Stimulated activated CD4-positive, alpha-beta T cell treated with anti-CD3 and anti-CD28 coated beads, TNF-alpha, amount 100 ng/mL, for 24 hours (primary cell): ENCODE data around the gene HLA-DOB.

Experiments used
- DNase-seq, 3 experiments: peaks; one replicate each; pipeline ENCODE4 v3.0.0-alpha.2; 2020; ENCODE audit warnings: low read depth in 3 of 3

Gene HLA-DOB

DNA sequence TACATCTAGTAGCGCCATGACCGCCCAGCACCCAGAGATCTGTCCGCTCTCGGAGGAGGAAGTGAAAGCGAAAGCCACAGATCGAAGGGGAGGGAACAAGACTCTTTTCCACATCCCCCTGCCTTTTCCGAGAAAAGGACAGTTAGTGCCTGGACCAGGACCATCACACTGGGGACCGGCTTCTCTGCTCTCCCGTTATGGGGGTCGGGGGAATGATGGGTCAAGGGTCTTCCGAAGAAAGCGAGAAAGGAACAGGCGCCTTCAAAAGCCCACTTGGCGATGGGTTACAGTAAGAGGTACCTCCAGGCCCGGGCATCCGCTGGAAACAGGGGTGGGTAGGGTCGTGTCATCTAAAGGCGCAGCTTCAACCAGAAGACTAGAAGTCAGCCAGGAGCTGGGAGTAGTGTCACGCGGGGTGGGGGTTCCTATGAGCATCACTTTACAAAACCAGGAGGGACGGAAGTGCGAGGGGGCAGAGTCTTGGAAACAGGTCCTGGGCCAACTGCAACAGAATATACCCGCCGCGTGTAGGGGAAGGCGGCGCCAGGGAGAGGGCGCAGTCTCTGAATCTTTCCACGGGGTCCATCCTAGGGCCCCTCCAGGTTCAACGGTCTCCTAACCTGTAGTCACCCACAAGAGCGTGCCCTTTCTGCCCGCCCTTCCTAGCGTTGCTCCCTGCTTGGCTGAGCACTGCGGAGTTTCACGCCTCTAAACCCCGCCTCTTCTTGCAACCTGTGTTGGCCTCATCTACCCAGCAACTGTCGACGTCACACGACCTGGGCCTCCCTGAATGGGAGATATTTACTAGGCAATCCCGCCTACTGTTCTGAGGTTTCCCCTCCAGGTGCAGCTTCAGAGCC is 27.4 kb upstream of the HLA-DOB start, which contains the start of gene PSMB8:
Gene PSMB8, minus strand, starts transcription at position 69 of the 860 bp plus-strand sequence. Its CDS starts 51 bp downstream, at position 18.
- peak; percentile 96 to 98 (median 98) for DNase-seq

- no peak for DNase-seq
These were observed 26.7 kb upstream of the HLA-DOB start for GRCh38 chr6:32843331-32843978.

GRCh38 chr6:32842690-32843089 is 25.9 kb upstream of the HLA-DOB start:
- DNase-seq = no peak

- no peak for DNase-seq
These were observed 25.3 kb upstream of the HLA-DOB start for GRCh38 chr6:32842021-32842650.

DNA sequence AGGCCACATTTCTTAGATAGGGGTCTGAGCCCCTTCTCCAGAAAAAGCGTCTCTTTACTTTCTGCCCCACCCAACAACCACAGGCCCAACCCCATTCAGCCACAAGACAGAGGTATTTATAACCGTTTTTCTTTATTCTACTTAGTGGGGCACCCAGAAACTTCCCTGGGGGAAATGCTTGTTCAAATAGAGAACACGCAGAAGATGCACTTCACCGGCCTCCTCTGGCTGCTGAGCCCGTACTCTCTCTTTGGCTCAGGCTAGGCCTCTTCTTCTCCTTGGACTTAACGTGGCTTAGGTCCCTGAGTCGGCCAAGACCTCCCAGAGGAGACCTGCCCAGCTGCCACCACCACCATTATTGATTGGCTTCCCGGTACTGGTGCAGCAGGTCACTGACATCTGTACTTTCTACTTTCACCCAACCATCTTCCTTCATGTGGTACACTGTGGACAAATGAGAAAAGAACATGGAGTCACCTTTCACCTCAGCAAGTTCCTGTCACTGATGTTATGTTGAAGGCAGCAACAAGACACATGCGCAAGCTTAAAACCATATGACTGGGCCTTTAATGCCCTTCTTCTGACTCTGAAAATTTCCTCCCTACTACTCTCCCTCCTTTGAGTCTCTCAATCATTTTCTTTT is 23.9 kb upstream of the HLA-DOB start:
- DNase-seq = peak in 1 of 3 experiments; percentile 50

DNA sequence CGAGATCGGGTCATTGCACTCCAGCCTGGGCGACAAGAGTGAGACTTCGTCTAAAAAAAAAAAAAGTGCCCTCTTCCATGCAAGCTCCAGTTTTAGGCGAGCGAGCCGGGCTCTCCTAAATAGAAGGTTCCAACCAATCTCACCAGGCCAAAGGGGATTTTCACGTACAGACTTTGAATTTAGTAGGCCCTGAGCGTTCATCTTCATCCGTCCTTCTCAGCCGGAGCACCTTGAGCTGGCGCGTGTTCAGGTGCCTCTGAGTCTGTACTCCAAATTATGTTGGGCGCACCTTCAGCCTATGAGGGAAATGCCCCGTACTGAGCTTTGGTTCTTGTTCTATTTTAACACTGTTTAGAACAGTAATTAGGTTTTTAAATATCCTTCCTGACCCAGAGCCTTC is 22.6 kb upstream of the HLA-DOB start:
- DNase-seq = no peak

- peak; percentile 95 to 97 (median 96) for DNase-seq
These were observed 21.5 kb upstream of the HLA-DOB start, which contains the start of gene TAP2 for GRCh38 chr6:32838114-32838958. Gene TAP2, minus strand, starts transcription at chr6:32838739. Its CDS starts 506 bp downstream, at chr6:32838233.

DNA sequence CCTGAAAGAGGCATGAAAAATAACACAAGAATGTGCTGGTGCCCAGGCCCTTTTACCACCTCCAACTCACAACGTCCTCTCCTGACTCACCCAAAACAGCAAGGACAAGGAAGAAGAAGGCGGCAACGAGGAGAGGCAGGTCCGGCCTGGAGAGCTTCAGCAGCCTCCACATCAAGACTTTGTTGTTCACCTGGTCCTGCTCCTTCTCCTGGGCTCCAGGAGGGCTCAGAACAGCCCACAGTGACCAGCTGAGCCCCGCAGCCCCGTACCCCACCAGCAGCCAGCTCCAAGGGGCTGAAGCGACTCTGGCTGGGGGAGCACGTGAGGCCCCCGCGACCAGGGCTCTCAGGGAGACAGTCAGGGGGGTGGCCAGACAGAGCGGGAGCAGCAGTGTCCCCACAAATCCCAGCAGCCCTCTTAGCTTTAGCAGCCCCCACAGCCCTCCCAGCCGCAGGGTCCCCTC is 20.9 kb upstream of the HLA-DOB start:
- no peak for DNase-seq

DNA sequence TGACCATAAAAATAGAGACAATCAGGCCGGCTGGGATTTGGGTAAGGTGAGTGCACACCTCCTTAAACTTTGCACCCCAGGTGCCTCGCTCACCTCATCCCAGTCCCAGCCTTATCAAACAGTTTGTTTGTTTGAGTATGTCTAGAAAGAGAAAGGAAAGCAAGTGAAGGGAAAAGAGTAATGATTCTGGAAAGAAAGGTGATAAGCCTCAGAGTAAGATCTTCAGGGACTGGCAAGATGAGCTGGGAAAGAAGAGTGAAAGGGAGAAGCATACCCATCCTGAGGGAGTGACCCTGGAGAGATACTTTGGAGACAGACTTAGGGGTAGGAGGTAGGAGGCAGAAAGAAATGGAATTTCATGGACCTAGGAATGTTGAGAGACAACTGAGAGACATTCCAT is 20.1 kb upstream of the HLA-DOB start:
- DNase-seq = no peak

- DNase-seq = no peak
These were observed 18.5 kb upstream of the HLA-DOB start for GRCh38 chr6:32835167-32835893.

- DNase-seq = no peak
These were observed 16.9 kb upstream of the HLA-DOB start for GRCh38 chr6:32833664-32834063.

- no peak for DNase-seq
These were observed 15.7 kb upstream of the HLA-DOB start for GRCh38 chr6:32832535-32832934.

DNA sequence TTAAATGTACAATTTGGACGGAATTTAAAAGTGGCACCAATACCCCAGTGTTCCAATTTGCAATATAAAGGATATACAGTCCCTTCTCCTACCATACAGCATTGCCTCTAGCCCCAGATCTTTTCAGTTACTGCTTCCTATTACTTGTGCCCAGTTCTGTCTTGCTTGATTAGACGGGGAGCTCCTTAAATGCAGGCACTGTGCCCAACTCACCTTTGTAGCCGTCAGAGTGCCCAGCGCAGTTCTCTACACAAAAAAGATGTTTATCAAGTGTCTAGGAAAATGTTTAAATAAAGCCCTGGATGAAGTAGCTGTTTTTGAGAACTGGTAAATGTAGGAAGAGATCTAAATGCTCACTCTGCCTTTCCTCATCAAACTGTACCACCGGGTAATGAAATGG is 14.1 kb upstream of the HLA-DOB start:
- DNase-seq = no peak

DNA sequence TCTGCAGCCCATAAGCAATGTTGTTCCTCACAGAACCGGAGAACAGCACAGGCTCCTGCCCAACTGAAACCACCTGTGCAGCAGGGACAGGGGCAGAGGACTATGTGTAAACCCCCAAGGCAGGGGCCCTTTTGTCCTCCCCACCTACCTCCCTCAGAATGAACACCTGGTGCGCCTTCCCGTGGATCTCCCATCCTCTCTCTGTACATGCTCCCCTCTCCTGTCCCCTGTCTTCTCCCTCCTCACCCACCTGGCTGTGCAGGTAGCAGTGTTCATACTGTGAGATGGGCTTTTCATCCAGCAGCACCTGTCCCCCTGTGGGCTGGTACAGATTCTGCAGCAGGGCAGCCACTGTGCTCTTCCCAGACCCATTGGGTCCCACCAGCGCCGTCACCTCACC is 13.2 kb upstream of the HLA-DOB start:
- DNase-seq = no peak

DNA sequence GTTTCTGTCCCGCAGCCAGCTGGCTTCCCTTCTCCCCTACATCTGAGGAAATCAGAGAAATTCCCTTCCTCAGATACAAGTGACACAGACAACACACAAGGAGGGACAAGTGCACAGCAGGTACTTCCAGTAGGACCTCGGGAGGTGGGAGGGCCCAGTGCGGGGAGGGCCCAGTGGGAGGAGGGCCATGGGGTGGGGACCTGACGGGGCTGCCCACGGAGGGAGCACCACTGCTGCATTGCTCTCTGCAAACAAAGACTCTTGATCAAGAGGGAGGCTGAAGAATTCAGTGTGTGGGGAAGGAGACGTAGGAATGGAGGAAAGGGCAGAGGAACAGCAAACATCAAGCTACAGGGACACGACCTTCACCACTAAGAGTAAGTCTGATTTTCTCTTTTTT is 12.7 kb upstream of the HLA-DOB start:
- DNase-seq = no peak

- no peak for DNase-seq
These were observed 10.2 kb upstream of the HLA-DOB start for GRCh38 chr6:32827025-32827424.

DNA sequence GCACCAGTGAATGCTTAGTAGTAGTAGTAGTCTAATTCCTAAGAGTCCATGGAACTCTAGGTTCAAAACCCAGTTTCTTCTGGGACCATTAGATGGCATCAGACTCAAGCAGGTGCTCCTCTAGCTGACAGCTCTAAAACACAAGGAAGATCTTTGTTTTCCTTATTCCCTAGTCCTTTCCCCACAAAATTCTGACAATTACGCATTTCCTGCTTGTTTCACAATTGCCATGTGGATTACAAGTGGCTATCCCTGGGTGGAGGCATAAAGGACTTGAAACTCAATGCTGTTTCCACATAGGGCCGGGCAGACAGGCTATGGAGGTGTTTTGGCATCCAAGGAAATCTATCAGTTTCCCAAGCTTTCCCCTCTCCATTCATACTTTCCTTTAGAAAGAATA is 9.2 kb upstream of the HLA-DOB start:
- DNase-seq = no peak

- no peak for DNase-seq
These were observed 2.9 kb upstream of the HLA-DOB start for GRCh38 chr6:32819729-32820128.

- DNase-seq = no peak
These were observed 2.1 kb upstream of the HLA-DOB start for GRCh38 chr6:32818867-32819266.

DNA sequence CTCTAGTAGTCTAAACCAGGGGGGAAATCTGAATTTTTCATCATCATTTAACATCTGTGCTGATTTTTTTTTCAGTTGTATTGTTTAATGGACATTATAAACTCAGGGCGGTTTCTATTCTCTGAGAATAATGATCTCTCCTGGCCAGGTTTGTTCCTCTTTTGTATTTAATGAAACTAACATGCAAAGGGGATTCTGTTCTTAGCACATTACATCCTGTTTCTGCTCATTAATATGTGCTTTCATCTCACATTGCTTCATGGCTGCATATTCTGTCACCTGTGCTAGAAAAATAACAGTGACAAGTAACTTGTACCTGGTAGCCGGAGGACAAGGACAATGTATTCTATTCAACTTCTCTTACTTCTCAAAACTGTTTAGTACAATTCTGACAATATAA is 806 bp downstream of the HLA-DOB start:
- no peak for DNase-seq
